B cell (primary cell): Measurements from ENCODE around the gene CLASRP.

Experiments
- EZH2 ChIP-seq: IDR thresholded peaks from 2 replicates; pipeline ENCODE4 v1.6.1; 2012; ENCODE audit warnings: borderline replicate concordance, low read depth, mild to moderate bottlenecking, moderate library complexity, low read length; ENCODE audit not compliant: insufficient read depth, poor library complexity, severe bottlenecking
- TF ChIP-seq, protein P1 (sequence below): fragments of 200-600 bp; IDR thresholded peaks from one replicate; pipeline ENCODE4 v1.8.0; 2022; ENCODE audit warnings: antibody characterized with exemption, mild to moderate bottlenecking

GRCh38 chr19:44998025-44998424, 40.8 kb upstream of the CLASRP start:
- TF ChIP-seq, protein P1, sequence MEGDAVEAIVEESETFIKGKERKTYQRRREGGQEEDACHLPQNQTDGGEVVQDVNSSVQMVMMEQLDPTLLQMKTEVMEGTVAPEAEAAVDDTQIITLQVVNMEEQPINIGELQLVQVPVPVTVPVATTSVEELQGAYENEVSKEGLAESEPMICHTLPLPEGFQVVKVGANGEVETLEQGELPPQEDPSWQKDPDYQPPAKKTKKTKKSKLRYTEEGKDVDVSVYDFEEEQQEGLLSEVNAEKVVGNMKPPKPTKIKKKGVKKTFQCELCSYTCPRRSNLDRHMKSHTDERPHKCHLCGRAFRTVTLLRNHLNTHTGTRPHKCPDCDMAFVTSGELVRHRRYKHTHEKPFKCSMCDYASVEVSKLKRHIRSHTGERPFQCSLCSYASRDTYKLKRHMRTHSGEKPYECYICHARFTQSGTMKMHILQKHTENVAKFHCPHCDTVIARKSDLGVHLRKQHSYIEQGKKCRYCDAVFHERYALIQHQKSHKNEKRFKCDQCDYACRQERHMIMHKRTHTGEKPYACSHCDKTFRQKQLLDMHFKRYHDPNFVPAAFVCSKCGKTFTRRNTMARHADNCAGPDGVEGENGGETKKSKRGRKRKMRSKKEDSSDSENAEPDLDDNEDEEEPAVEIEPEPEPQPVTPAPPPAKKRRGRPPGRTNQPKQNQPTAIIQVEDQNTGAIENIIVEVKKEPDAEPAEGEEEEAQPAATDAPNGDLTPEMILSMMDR, result no peak
- TF ChIP-seq EZH2, result no peak
